Stomach (tissue), 9 donors: ENCODE measurements around the gene DISC1. TPM values are rescaled to one million over a fixed set of nuclear protein-coding genes. Genes with fewer than 3 reads are reported as not detected.

Source experiments
- DNase-seq, 2 donors: peaks; one replicate each; pipeline versions ENCODE4 v3.0.0 to v3.0.0-alpha.2; 2013 to 2019
- H3K27ac ChIP-seq, 5 donors: fragments of 200-600 bp in 4 of 5; sonication (generic) in 4 of 5; one replicate each; pipeline ENCODE4 v1.5.1; 2013 to 2019; ENCODE audit warnings: mild to moderate bottlenecking in 1 of 5, moderate library complexity in 1 of 5
- H3K27me3 ChIP-seq, 3 donors: fragments of 200-600 bp; sonication (generic); one replicate each; pipeline ENCODE4 v1.5.1; 2017 to 2019; ENCODE audit warnings: mixed run types in 1 of 3
- H3K36me3 ChIP-seq, 4 donors: fragments of 200-600 bp; sonication (generic); 1 replicate in 3 of 4; 2 replicates in 1 of 4; pipeline ENCODE4 v1.5.1; 2016 to 2019
- H3K4me1 ChIP-seq, 4 donors: fragments of 200-600 bp; sonication (generic); one replicate each; pipeline ENCODE4 v1.5.1; 2016 to 2019
- H3K4me3 ChIP-seq, 4 donors: fragments of 200-600 bp; sonication (generic) in 3 of 4; one replicate each; pipeline ENCODE4 v1.5.1; 2016 to 2019; ENCODE audit warnings: mild to moderate bottlenecking in 1 of 4
- H3K9me3 ChIP-seq, 4 donors: fragments of 200-600 bp; sonication (generic); one replicate each; pipeline ENCODE4 v1.5.1; 2016 to 2019
- EP300 ChIP-seq: sonication (generic); formaldehyde crosslinking; IDR thresholded peaks from one replicate; pipeline ENCODE4 v1.6.1; 2017; ENCODE audit warnings: antibody characterized with exemption
- POLR2A ChIP-seq, 4 donors: fragments of 450-650 bp; IDR thresholded peaks; one replicate each; pipeline ENCODE4 v1.6.1; 2016; ENCODE audit warnings: antibody characterized with exemption in 4 of 4, control low read depth in 2 of 4, mild to moderate bottlenecking in 1 of 4, moderate library complexity in 1 of 4
- POLR2AphosphoS5 ChIP-seq, 3 donors: sonication (generic); formaldehyde crosslinking; IDR thresholded peaks; one replicate each; pipeline ENCODE4 v1.6.1; 2016; ENCODE audit warnings: antibody characterized with exemption in 3 of 3
- WGBS, 5 donors: extraction: QIAGEN DNeasy Blood & Tissue Kit in 3 of 5; methylation state at CpG; one replicate each; pipeline versions ENCODE4 v1.1.5 to v1.1.7; 2013 to 2018; 5-methylcytosine and 5-hydroxymethylcytosine counted together
- intact Hi-C: fragments of 100-400 bp; cut with DNase I; formaldehyde crosslinking; loops from one replicate; pipeline ENCODE4 v1.15.1; 2023; ENCODE audit warnings: low total_unique reads
- polyA plus RNA-seq, 3 donors: library from polyadenylated mRNA; stranded (reverse); fragments of 200-250 nt; gene quantifications; one replicate each; pipeline ENCODE4 v1.2.3, GENCODE V29; 2013
- total RNA-seq, 5 donors: library from RNA; depleted of rRNA; stranded (reverse); fragments of >200 nt; gene quantifications; one replicate each; pipeline versions ENCODE4 v1.1.0 to v1.2.3, GENCODE V29; 2014 to 2016
- TF ChIP-seq, protein P1 (sequence below), 7 experiments: fragments of 450-650 bp in 4 of 7; fragments of 200-600 bp in 3 of 7; sonication (generic) in 3 of 7; IDR thresholded peaks; one replicate each; pipeline ENCODE4 v1.5.1; 2016 to 2019; ENCODE audit warnings: antibody characterized with exemption in 7 of 7, control low read depth in 2 of 7, mild to moderate bottlenecking in 1 of 7
- donor health status: healthy with polysubstance abuse.
- donor health status: Bipolar disorder and iron deficiency.
- donor health status: healthy.

Gene DISC1
- total and polyA plus RNA-seq, 8 donors, result 0.43 to 29.8 (median 1.6) TPM

DNA sequence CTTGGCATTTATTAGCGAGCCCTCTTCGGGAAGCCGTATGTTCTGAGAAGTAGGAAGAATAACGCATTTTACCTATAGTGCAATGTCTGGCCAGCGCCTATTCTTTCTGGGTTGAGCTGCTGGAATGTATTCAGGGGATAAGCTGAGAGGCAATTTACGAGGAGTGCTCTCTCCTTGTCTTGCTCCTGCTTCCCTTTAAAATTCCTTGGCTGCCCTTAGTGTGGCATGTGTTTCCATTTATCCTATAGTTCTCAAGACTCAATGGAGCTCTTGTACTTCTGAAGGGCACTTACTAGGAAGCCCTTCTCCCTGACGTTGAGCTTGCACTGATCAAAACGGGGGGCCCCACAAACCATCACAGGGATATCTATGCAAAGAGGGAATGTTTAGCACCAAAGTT is 364.6 kb downstream of the DISC1 start:
- TF ChIP-seq EP300 (no peak), POLR2AphosphoS5 (IDR thresholded peaks at IDR 0.05) (no peak), POLR2A (IDR thresholded peaks at IDR 0.05) (no peak)
- TF ChIP-seq, protein P1, sequence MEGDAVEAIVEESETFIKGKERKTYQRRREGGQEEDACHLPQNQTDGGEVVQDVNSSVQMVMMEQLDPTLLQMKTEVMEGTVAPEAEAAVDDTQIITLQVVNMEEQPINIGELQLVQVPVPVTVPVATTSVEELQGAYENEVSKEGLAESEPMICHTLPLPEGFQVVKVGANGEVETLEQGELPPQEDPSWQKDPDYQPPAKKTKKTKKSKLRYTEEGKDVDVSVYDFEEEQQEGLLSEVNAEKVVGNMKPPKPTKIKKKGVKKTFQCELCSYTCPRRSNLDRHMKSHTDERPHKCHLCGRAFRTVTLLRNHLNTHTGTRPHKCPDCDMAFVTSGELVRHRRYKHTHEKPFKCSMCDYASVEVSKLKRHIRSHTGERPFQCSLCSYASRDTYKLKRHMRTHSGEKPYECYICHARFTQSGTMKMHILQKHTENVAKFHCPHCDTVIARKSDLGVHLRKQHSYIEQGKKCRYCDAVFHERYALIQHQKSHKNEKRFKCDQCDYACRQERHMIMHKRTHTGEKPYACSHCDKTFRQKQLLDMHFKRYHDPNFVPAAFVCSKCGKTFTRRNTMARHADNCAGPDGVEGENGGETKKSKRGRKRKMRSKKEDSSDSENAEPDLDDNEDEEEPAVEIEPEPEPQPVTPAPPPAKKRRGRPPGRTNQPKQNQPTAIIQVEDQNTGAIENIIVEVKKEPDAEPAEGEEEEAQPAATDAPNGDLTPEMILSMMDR (IDR thresholded peaks at IDR 0.05), result no peak
- H3K36me3 ChIP-seq, result no peaks in the 10 kb centered on the region
- H3K4me1 ChIP-seq, result peaks cover 0 to 8% (median 0%) of the 10 kb centered on the region in 4 donors
- no peak overlapping the region for H3K27ac ChIP-seq
- no peak overlapping the region for H3K4me3 ChIP-seq
- DNase-seq, result no peak
- no peaks in the 10 kb centered on the region for H3K9me3 ChIP-seq
- no peaks in the 10 kb centered on the region for H3K27me3 ChIP-seq
- intact Hi-C loops, result no loop called here
- WGBS, 5 donors, result 84 to 91% (median 88%) methylated on average over 8 of the region's 8 CpGs

DNA sequence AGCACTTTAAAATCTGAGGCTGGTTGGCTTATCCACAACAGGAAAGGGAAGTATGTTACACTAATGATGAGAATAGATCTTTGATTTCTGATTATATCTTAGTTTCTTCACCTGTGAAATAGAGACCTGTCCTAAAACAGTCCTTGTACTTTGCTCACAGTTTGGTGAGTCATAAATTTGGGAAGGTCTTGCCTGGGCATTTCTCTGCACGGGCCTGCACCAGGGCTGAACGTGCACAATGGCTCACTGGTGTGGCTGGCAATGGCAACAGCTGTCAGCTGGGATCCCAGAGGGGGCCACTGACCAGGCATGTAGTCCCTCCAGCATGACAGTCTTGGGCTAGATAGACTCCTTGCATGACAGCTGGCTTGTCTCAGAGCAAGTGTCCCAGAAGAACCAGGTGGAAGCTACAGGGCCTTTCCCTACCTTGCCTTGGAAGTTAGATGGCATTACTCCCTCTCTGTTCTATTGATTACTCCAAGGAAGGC is 367.4 kb downstream of the DISC1 start:
- DNase-seq, result no peak
- H3K4me1 ChIP-seq, result peaks cover 0 to 8% (median 0%) of the 10 kb centered on the region in 4 donors
- H3K36me3 ChIP-seq, result no peaks in the 10 kb centered on the region
- 81 to 91% (median 85%) methylated on average over 2 of the region's 2 CpGs for WGBS, 5 donors
- H3K27me3 ChIP-seq, result no peaks in the 10 kb centered on the region
- no peak overlapping the region for H3K27ac ChIP-seq
- TF ChIP-seq EP300 (no peak), POLR2A (IDR thresholded peaks at IDR 0.05) (no peak), POLR2AphosphoS5 (IDR thresholded peaks at IDR 0.05) (no peak)
- no peaks in the 10 kb centered on the region for H3K9me3 ChIP-seq
- intact Hi-C loops, result no loop called here
- no peak overlapping the region for H3K4me3 ChIP-seq

DNA sequence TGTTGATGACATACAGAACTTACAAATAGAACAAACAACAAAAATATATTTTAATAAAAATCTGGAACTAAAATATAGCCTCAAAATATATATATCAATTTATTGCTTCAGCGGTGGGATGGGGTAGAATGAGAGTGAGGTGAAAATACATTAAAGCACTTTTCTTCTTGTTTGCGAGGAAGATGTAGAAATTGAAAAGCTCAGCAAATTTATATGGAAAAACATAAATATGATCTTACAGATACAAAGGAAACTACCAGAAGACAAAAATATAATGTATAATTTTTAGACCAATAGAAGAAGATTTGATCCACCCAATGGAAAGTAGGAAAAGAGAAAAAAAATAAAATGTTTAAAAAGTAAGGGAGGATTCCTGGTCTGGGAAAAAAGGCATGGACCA is 372.2 kb downstream of the DISC1 start:
- H3K27ac ChIP-seq, result no peak overlapping the region
- H3K9me3 ChIP-seq, result no peaks in the 10 kb centered on the region
- TF ChIP-seq, protein P1 (IDR thresholded peaks at IDR 0.05), result no peak
- TF ChIP-seq POLR2AphosphoS5 (IDR thresholded peaks at IDR 0.05) (no peak), EP300 (no peak), POLR2A (IDR thresholded peaks at IDR 0.05) (no peak)
- WGBS, 5 donors, result 80 to 99% (median 96%) methylated on average over 2 of the region's 2 CpGs
- no peak for DNase-seq
- H3K4me3 ChIP-seq, result no peak overlapping the region
- intact Hi-C loops, result no loop called here
- H3K36me3 ChIP-seq, result no peaks in the 10 kb centered on the region
- no peaks in the 10 kb centered on the region for H3K27me3 ChIP-seq
- H3K4me1 ChIP-seq, result no peaks in the 10 kb centered on the region

DNA sequence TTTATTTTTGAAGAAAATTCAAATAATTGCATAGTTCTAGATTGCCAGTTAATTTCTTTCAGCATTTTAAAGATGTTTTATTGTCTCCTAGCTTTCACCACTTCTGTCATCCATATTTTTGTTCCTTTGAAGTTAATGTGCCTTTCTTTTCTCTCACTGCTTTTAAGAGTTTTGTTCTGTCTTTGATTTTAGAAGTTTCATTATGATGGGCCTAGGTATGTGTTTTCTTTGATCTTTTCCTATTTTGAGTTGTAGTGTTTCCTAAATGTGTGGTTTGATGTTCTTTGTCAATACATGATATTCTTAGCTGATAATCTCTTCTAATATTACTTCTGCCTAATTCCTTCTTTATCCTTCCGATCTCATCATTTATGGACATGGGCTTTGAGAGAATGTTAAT is 378.7 kb downstream of the DISC1 start:
- H3K9me3 ChIP-seq, result no peaks in the 10 kb centered on the region
- intact Hi-C loops, result no loop called here

DNA sequence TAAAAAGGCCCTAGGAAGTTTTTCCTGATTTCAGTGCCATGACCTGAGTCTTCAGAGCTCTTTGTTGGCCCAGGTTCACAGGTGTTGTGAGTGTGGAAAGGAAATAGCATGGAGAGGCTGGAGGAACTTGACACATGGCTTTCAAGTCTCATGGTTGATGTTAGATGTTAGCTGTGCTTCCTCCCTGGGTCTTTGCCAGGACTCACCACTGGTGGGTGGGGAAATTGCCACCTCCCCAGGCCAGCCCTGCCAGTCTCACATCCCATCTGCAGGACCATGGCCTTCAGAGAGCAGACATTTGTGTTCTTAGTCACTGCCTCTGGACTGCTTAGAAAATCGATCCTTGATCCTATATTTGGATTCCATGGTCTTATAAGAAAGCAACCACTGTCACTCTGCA is 383.2 kb downstream of the DISC1 start:
- Histone ChIP-seq H3K9me3 (no peaks in the 10 kb centered on the region), H3K27me3 (no peaks in the 10 kb centered on the region), H3K4me3 (no peak overlapping the region), H3K4me1 (peaks cover 0 to 23% (median 12%) of the 10 kb centered on the region in 4 donors), H3K36me3 (no peaks in the 10 kb centered on the region), H3K27ac (no peak overlapping the region)
- WGBS, 5 donors, result 70 to 90% (median 80%) methylated on average over 1 of the region's 1 CpG
- TF ChIP-seq, protein P1 (IDR thresholded peaks at IDR 0.05), result no peak
- no peak for TF ChIP-seq POLR2AphosphoS5 (IDR thresholded peaks at IDR 0.05)
- no peak for TF ChIP-seq EP300
- no peak for TF ChIP-seq POLR2A (IDR thresholded peaks at IDR 0.05)
- intact Hi-C loops, result no loop called here
- DNase-seq, result no peak

More for the DNA sequence above, 378.7 kb downstream of the DISC1 start:
- no peak for DNase-seq
- Histone ChIP-seq H3K36me3 (no peaks in the 10 kb centered on the region), H3K27ac (no peak overlapping the region), H3K4me3 (no peak overlapping the region), H3K4me1 (no peaks in the 10 kb centered on the region), H3K27me3 (no peaks in the 10 kb centered on the region)
- TF ChIP-seq POLR2AphosphoS5 (IDR thresholded peaks at IDR 0.05) (no peak), EP300 (no peak), POLR2A (IDR thresholded peaks at IDR 0.05) (no peak)
- TF ChIP-seq, protein P1 (IDR thresholded peaks at IDR 0.05), result no peak
- WGBS, 5 donors, result 50 to 100% (median 91%) methylated on average over 1 of the region's 1 CpG
